Mucosa of descending colon (tissue), 3 donors: Measurements from ENCODE around the gene ZNF423. TPM values are rescaled to one million over a fixed set of nuclear protein-coding genes. Genes with fewer than 3 reads are reported as not detected.
A peak's percentile ranks its signal among the peaks of the same experiment; 100 is the strongest.

ENCODE experiments used
- ATAC-seq: fragments of 200-7000 bp; cut with Tn5 transposase; one replicate; pipeline ENCODE4 v1.9.1; 2020; ENCODE audit warnings: mild to moderate bottlenecking, moderate library complexity
- DNase-seq, 3 donors: peaks; one replicate each; pipeline ENCODE4 v3.0.0-alpha.2; 2020
- H3K36me3 ChIP-seq: fragments of 200-600 bp; one replicate; pipeline ENCODE4 v1.8.0; 2021; ENCODE audit warnings: low read depth, mild to moderate bottlenecking
- H3K4me1 ChIP-seq: fragments of 200-600 bp; one replicate; pipeline ENCODE4 v1.8.0; 2021; ENCODE audit warnings: low read depth, mild to moderate bottlenecking
- H3K4me3 ChIP-seq: fragments of 200-600 bp; one replicate; pipeline ENCODE4 v1.8.0; 2021; ENCODE audit warnings: mild to moderate bottlenecking
- H3K9me3 ChIP-seq: fragments of 200-600 bp; one replicate; pipeline ENCODE4 v1.8.0; 2021; ENCODE audit warnings: mild to moderate bottlenecking
- intact Hi-C, 2 donors: fragments of 100-400 bp; cut with DNase I in 1 of 2; cut with micrococcal nuclease in 1 of 2; formaldehyde crosslinking; loops; one replicate each; pipeline versions ENCODE4 v1.11.0 to v1.11.1; 2022; cut with DNase I, micrococcal nuclease
- total RNA-seq, 3 donors: library from RNA; stranded (reverse); fragmentation: NEBNext Ultra II Directional in 2 of 3; extraction: Animal tissue kit (Norgen Biotek cat#: 25700) in 2 of 3; gene quantifications; one replicate each; pipeline versions ENCODE4 v1.2.1 to v1.2.4, GENCODE V29; 2021 to 2023
- TF ChIP-seq, protein P1 (sequence below): fragments of 200-600 bp; IDR thresholded peaks from one replicate; pipeline ENCODE4 v1.8.0; 2022; ENCODE audit warnings: antibody characterized with exemption, mild to moderate bottlenecking
- donor health status: DM: no; HTN: no; CAD: no; lungs with moderate emphysema.
- donor health status: DM: no; HTN: no; CAD: no.
- donor health status: DM: no; HTN: yes; CAD: no.

The ZNF423 gene
- total RNA-seq, 3 donors from 2014 or later = 6.7 to 11.6 (median 11.0) TPM

GRCh38 chr16:49581630-49582298 is 274.1 kb downstream of the ZNF423 start:
- intact Hi-C loops = no loop called here
- no peaks in the 10 kb centered on the region for H3K4me1 ChIP-seq
- no peak overlapping the region for H3K4me3 ChIP-seq
- DNase-seq (no peak), ATAC-seq (no peak)
- no peaks in the 10 kb centered on the region for H3K9me3 ChIP-seq
- H3K36me3 ChIP-seq = no peaks in the 10 kb centered on the region
- TF ChIP-seq, protein P1, sequence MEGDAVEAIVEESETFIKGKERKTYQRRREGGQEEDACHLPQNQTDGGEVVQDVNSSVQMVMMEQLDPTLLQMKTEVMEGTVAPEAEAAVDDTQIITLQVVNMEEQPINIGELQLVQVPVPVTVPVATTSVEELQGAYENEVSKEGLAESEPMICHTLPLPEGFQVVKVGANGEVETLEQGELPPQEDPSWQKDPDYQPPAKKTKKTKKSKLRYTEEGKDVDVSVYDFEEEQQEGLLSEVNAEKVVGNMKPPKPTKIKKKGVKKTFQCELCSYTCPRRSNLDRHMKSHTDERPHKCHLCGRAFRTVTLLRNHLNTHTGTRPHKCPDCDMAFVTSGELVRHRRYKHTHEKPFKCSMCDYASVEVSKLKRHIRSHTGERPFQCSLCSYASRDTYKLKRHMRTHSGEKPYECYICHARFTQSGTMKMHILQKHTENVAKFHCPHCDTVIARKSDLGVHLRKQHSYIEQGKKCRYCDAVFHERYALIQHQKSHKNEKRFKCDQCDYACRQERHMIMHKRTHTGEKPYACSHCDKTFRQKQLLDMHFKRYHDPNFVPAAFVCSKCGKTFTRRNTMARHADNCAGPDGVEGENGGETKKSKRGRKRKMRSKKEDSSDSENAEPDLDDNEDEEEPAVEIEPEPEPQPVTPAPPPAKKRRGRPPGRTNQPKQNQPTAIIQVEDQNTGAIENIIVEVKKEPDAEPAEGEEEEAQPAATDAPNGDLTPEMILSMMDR = no peak

DNA sequence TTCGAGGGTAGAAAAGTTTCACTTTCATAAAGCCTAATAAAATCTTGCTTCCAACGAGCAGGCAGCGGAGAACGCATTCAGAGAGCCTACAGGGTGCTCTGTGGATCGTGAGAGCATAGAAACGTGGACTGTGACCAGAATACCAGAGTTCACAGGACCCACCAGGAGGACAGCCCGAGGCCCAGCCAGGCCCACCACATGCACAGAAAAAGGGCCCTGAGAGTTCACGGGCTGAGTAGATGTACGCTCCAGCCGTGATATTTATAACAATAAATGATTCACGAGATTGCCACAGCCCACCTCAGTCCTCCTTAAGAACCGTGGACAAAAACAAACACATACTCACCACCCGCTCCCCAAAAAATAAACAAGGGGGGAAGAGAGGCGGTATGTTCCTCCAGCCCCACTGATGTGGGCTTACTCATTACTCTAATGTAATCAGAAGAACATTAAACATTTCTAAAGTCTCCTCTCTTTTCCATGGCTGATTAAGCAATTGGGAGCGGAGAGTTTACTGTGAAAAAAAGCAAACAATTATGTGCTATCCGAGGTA is 275.1 kb downstream of the ZNF423 start:
- DNase-seq = no peak
- intact Hi-C loops = no loop called here
- H3K36me3 ChIP-seq = no peaks in the 10 kb centered on the region

GRCh38 chr16:49578435-49579024 is 277.4 kb downstream of the ZNF423 start:
- no peak for ATAC-seq
- Histone ChIP-seq H3K4me3 (no peak overlapping the region), H3K4me1 (no peaks in the 10 kb centered on the region), H3K36me3 (no peaks in the 10 kb centered on the region), H3K9me3 (no peaks in the 10 kb centered on the region)
- no peak for DNase-seq
- TF ChIP-seq, protein P1 = no peak
- intact Hi-C loops = no loop called here

More for the DNA sequence above, 275.1 kb downstream of the ZNF423 start:
- TF ChIP-seq, protein P1 = no peak
- Histone ChIP-seq H3K4me3 (no peak overlapping the region), H3K4me1 (no peaks in the 10 kb centered on the region), H3K9me3 (no peaks in the 10 kb centered on the region)
- ATAC-seq = peak; percentile 9

DNA sequence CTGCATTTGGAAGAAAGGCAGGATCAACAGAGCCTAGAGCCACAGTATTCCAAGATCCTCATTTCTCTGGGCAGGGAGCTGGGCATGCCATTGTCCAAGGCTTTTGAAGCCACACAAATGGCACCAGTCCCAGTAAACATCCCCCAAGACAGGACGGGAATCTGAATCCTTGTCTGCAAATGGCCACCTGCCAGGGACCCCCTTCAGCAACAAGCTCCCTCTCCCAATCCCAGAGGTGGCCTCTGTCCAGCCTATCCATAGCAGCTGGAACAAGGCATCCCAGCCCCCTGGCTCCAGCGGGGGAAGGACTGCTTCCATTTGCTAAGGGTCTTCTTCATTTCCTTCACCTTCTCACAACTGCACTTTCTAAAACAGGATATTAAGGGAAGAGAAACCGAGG is 277.9 kb downstream of the ZNF423 start:
- TF ChIP-seq, protein P1 = no peak
- H3K36me3 ChIP-seq = no peaks in the 10 kb centered on the region
- no peaks in the 10 kb centered on the region for H3K4me1 ChIP-seq
- DNase-seq (no peak), ATAC-seq (no peak)
- H3K4me3 ChIP-seq = no peak overlapping the region
- intact Hi-C loops = no loop called here
- no peaks in the 10 kb centered on the region for H3K9me3 ChIP-seq

DNA sequence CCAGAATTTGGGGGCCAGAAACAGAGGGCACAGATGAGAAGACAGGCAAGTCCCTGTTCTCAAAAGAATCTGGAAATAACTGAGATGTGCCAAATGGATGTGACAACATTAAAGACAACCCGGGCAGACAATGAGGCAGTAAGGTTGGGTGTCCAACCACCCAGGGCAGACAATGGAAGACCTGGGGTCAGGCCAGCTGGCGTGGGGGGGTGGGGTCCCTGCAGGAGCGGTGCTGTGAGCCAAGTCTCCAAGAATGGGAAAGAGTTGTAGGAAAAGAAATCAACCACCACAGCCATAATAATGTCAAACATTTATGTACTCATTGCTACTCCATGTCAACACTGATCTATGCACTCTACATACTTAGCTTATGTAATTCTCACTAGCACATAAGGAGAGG is 279.0 kb downstream of the ZNF423 start:
- intact Hi-C loops = no loop called here
- H3K36me3 ChIP-seq = no peaks in the 10 kb centered on the region
- DNase-seq (no peak), ATAC-seq (no peak)
- no peak overlapping the region for H3K4me3 ChIP-seq
- TF ChIP-seq, protein P1 = no peak
- H3K4me1 ChIP-seq = no peaks in the 10 kb centered on the region
- H3K9me3 ChIP-seq = no peaks in the 10 kb centered on the region
